GM21619 (cell line): ENCODE data around the gene KRT24.
"Not testable (repeated sequence)": the region's sequence is repeated elsewhere in the genome, so short reads cannot be mapped to it uniquely, and the experiment has no call there.

Source experiments
- ATAC-seq: cut with Tn5 transposase; IDR thresholded peaks from one replicate; pipeline ENCODE4 v1.9.1; 2021; ENCODE audit not compliant: unreplicated experiment

The KRT24 gene

DNA sequence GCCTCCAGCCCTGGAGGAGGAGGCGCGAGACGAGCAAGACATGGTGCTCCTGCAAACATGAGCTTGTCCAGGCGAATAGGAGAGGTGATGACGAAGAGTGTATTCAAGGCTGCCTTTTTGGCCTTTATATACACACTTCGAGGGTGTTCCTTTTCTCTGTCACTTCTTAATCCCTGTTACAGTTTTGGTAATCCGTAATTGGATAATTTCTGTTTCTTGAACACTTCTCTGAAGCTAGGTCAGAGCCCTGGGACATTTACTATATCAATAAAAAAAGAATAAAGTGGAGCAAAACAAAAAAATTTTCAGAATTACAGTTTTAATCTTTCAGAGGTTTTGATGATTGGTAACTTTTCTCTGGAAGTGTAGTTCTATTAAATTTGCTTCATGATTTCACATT, at the start of gene KRT24:
Gene KRT24, minus strand, starts transcription at position 101 of the 400 bp plus-strand sequence. Its CDS starts 59 bp downstream, at position 42.
- ATAC-seq, result no peak

DNA sequence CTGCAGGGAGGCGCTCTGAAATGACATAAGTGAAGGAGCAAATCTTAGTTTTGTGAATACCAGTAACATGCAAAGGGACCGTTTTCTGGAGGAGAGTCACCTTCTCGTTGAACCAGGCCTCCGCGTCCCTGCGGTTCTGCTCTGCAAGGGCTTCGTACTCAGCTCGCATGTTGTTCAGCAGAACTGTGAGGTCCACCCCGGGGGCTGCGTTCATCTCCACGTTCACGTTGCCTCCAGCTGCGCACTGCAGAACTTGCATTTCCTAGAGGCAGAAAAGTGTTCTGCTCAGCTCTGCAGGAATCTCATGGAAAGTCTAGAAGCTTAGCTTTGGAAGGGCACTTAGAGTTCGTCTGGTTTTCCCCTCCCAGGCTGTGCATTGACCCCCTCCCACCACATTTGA, 47.5 kb upstream of the KRT24 start:
- ATAC-seq, result no peak

- ATAC-seq, result no peak
These were observed 46.8 kb upstream of the KRT24 start for GRCh38 chr17:40750391-40750790.

DNA sequence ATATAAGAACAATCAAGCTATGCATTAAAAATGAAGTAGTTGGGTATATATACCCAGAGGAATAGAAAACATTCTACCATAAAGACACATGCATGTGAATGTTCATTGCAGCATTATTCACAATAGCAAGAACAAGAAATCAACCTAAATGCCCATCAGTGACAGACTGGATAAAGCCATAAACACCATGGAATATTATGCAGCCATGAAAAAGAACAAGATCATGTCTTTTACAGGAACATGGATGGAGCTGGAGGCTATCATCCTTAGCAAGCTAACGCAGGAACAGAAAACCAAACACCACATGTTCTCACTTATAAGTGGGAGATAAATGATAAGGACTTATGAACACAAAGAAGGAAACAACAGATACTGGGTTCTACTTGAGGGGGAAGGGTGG, 45.1 kb upstream of the KRT24 start:
- ATAC-seq, result not testable (repeated sequence)

GRCh38 chr17:40738553-40738952, 35.0 kb upstream of the KRT24 start:
- ATAC-seq, result no peak

DNA sequence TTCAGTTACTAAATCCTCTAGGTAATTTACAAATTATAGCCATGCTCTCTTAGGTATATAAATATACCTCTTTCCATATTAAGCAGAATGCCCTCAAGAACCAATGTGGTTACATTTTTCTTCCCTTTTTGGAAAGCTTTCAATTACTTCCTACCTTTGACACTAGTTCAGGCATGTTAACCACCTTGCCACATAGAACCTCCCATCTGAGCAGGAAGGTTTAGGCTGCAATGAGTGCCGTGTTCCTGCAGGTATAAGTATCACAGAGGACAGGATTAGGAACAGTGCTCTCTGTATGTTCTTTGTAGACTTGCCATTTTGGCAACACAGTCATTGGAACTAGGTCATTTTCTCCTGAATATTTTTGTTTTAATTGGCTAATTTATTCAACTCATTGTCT, 31.5 kb upstream of the KRT24 start:
- no peak for ATAC-seq

GRCh38 chr17:40734018-40734417, 30.5 kb upstream of the KRT24 start:
- no peak for ATAC-seq

DNA sequence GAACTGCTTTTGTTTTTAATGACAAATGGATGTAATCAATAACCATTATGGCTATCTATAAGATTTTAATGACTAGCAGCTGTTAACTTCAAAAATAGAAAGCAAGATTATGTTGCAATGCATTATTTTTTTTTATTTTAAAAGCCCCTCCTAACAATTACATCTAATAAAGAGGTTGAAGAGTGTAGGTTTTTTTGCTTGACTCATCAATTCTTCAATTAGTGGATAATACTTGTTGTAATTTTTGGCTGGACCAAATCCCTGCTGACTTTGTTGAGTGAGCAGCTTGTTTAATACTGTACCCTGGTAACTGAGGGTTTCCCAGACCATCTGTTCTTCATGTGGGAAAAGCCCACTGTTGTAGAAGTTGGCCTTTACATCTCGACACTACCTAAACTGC, 27.4 kb upstream of the KRT24 start:
- no peak for ATAC-seq

- ATAC-seq, result no peak
These were observed 24.1 kb upstream of the KRT24 start for GRCh38 chr17:40727447-40728231.

- ATAC-seq, result no peak
These were observed 23.4 kb upstream of the KRT24 start for GRCh38 chr17:40726919-40727318.

GRCh38 chr17:40724656-40725055, 21.1 kb upstream of the KRT24 start:
- no peak for ATAC-seq

DNA sequence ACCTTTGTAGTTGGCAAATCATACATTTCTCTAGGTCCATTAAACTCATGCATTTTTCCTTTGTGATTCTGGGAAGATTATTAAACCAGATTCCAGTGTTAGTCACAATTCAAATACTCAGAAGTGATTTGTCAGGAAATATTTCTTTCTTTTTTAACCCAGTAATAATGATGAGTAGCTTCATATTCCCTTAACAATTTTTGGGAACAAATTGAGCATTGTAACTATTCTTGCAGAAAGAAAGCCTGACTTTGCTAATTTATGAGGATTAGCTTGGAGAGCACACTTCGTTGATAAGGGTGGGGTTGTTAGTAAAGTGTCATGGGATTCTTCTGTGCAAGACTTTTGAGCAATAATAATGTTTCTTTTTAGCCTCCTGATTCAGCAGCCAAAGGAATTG, 18.7 kb upstream of the KRT24 start:
- ATAC-seq, result no peak

GRCh38 chr17:40720899-40721298, 17.3 kb upstream of the KRT24 start:
- no peak for ATAC-seq

DNA sequence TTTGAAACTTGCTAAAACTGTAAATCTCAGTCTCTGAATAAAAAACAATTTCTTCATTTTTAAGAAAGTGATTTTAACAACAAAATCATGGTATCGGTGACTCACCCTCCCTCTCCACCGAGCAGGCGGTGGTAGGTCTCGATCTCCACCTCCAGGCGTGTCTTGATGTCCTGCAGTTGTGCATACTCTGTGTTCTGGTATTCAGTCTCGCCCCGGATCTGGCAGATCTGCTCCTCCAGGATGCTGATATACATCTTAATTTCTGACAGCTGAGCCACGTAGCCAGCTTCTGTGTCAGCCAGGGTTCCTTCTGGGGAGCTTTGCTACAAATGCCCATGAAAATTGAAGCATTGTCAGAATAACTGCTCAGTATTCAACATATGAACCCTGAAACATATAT, 15.4 kb upstream of the KRT24 start:
- no peak for ATAC-seq

DNA sequence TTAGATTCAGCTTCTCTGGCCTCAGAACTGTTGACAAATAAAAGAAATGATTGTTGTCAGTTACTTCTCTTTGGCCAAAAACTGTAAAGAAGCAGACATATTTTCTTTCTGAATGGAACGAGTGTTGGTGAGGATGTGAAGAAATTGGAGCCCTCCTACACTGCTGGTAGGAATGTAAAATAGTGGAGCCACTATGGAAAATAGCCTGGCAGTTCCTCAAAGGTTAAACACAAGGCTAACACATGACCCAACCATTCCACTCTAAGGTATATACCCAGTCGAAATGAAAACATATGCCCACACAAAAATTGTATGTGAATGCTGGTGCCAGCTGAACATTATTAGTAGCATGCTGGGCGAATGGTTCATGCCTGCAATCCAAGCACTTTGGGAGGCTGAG, 14.2 kb upstream of the KRT24 start:
- no peak for ATAC-seq

DNA sequence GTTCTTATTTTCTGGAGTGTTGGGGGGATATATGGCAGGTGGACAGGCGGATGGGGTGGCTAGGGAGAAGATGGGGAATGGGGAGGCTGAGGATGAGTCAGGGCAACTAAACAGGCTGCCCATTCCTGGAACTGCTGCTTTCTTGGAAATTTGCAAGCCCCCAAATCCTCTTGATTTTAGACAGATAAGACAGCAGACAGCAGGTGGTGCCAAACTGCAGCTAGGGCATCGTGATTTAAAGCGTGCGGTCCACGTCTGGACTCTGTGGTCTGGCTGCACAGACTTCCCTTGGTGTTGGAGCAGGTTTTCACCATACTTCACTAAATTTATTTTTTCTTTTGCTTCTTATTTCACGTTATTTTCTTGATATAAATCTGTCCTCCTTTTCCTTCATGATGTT, 10.9 kb upstream of the KRT24 start:
- no peak for ATAC-seq

DNA sequence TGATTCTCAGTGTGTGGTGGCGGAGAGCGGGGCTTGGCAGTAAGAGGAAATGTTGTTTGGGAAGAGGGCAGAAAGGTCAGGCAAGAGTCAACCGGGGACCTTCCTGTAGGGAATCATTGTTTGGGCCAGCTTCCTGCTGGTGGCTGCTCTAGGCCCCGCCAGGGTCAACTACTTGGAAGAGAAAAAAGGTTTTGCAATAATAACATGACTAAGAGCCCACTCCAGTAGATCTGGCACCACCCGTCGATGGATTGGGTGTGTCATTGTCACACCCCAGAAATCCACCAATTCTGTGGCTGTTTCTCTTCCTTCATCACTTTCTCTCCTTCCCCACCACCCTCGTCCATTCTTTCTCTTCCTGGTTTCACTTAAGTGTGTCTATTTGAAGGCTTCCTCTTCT, 4.2 kb upstream of the KRT24 start:
- ATAC-seq, result no peak

- no peak for ATAC-seq
These were observed 2.0 kb upstream of the KRT24 start for GRCh38 chr17:40705584-40705983.

DNA sequence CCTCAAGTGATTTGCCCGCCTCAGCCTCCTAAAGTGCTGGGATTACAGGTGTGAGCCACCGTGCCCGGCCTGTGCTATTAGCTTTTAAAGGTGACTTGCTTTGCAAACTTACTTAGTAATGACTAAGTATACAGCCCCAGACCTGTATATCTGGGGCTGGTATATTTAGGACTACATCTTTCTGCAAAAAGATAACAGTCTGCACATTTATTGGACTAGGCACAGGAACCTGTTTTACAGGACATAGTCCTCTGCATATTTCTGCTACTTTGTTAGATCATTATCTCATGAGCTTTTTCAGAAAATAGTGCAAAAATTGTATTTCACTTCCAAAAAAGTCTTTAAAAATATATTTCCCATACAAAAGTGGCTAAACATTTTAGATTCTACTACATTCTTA, 1.3 kb downstream of the KRT24 start:
- no peak for ATAC-seq

DNA sequence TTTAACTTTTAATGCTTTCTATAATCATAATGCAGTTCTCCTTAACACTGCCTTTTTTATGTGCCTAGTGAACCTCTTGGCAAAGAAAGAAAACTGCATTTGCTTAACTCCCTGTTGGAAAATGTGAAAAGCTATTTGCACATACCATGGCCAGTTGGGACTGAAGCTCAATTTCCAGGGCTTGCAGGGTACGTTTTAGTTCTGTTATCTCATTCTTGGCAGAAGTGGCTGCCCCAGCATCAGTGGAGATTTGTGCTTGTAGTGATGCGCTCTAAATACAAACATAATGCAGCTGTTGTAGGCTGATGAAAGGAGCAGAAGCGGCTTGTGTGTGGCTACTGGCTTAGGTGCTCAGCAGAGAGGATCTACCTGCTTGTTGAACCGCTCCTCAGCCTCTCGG, 3.7 kb downstream of the KRT24 start:
- no peak for ATAC-seq

GRCh38 chr17:40699371-40699770, 4.2 kb downstream of the KRT24 start:
- no peak for ATAC-seq

DNA sequence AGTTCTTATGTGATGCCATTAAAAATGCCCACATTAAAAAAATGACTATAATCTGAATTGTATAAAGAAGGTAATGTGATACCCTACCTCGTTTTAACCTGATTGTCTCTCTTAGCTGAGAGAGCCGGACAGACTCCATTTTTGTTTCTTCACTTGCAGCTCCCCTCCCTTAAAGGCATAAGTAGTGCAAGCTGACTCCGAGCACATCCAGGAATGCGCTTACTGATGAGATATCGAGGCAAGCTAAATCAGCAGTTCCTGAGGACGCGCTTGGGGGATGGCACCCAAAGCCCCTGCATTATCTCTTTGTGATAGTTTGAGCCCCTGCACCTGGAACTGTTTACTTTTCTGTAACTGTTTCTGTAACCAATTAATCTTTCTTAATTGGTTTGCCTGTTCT, 6.3 kb downstream of the KRT24 start:
- ATAC-seq, result no peak

DNA sequence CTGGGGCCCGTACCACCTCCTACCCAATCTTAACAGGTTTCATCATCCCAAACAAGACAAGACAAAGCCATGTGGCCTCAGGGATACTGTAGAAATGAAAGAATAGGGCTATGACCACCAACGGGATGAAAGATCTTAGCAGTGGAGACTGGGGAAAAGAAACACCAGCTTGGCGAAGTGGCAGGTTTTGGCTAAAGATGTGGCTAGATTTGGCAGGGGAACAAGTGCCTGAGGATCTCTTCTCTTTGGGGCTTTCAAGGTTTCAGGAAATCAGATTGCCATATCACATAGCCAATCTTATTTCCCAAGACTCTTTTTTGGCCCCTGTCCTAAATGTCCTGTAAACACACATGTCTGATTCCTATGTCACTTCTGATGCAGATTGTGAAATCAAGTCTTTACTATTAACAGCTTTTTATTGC, 6.9 kb downstream of the KRT24 start:
- no peak for ATAC-seq
